Activated effector memory CD4-positive, alpha-beta T cell treated with anti-CD3 and anti-CD28 coated beads, Interleukin-2, amount 50 U/mL, for 16 hours (primary cell): ENCODE data around the gene TOMM22.
"Not testable (repeated sequence)": the region's sequence is repeated elsewhere in the genome, so short reads cannot be mapped to it uniquely, and the experiment has no call there.

Experiments
- DNase-seq: peaks from one replicate; pipeline ENCODE4 v3.0.0-alpha.2; 2020

TOMM22 gene

GRCh38 chr22:38681582-38682335 lies at the start of gene TOMM22:
Gene TOMM22, plus strand, starts transcription at chr22:38681957. Its CDS starts 22 bp downstream, at chr22:38681979.
- peak; percentile 95 for DNase-seq

- no peak for DNase-seq
Observed at GRCh38 chr22:38632528-38632927, 49.2 kb upstream of the TOMM22 start.

- DNase-seq = no peak
Observed at GRCh38 chr22:38638216-38638615, 43.5 kb upstream of the TOMM22 start.

GRCh38 chr22:38638728-38639127 lies 43.0 kb upstream of the TOMM22 start:
- no peak for DNase-seq

- no peak for DNase-seq
Observed at GRCh38 chr22:38641476-38642040, 40.2 kb upstream of the TOMM22 start.

- not testable (repeated sequence) for DNase-seq
Observed at GRCh38 chr22:38644245-38644644, 37.5 kb upstream of the TOMM22 start.

GRCh38 chr22:38645430-38645829 lies 36.3 kb upstream of the TOMM22 start:
- no peak for DNase-seq

GRCh38 chr22:38649841-38650522 lies 31.8 kb upstream of the TOMM22 start:
- no peak for DNase-seq

- no peak for DNase-seq
Observed at GRCh38 chr22:38652859-38653258, 28.9 kb upstream of the TOMM22 start.

- DNase-seq = no peak
Observed at GRCh38 chr22:38653741-38654140, 28.0 kb upstream of the TOMM22 start.

- DNase-seq = no peak
Observed at GRCh38 chr22:38655519-38656255, 26.1 kb upstream of the TOMM22 start.

- DNase-seq = peak; percentile 95
Observed at GRCh38 chr22:38656256-38657044, 25.3 kb upstream of the TOMM22 start, which contains the start of the genes CBY1 and FAM227A. Gene CBY1, plus strand, starts transcription at chr22:38656638. Its CDS starts 11,417 bp downstream, at chr22:38668055. Gene FAM227A, minus strand, starts transcription at chr22:38656392. Its CDS starts 6,224 bp downstream, at chr22:38650168.

- DNase-seq = peak; percentile 78
Observed at GRCh38 chr22:38657045-38657909, 24.5 kb upstream of the TOMM22 start.

GRCh38 chr22:38674888-38675287 lies 6.9 kb upstream of the TOMM22 start:
- no peak for DNase-seq

GRCh38 chr22:38675833-38676232 lies 5.9 kb upstream of the TOMM22 start:
- DNase-seq = no peak

- DNase-seq = no peak
Observed at GRCh38 chr22:38684895-38685294, 3.1 kb downstream of the TOMM22 start.

- DNase-seq = no peak
Observed at GRCh38 chr22:38685761-38686160, 4.0 kb downstream of the TOMM22 start.

GRCh38 chr22:38689651-38690050 lies 7.9 kb downstream of the TOMM22 start:
- DNase-seq = no peak

GRCh38 chr22:38694049-38694448 lies 12.3 kb downstream of the TOMM22 start:
- no peak for DNase-seq

GRCh38 chr22:38694940-38695339 lies 13.2 kb downstream of the TOMM22 start:
- DNase-seq = no peak
